GM19467 (cell line): ENCODE results near the gene SLC29A2.
A peak's percentile ranks its signal among the peaks of the same experiment; 100 is the strongest.
"Not testable (repeated sequence)": the region's sequence is repeated elsewhere in the genome, so short reads cannot be mapped to it uniquely, and the experiment has no call there.

Source experiments
- ATAC-seq: cut with Tn5 transposase; IDR thresholded peaks from one replicate; pipeline ENCODE4 v1.9.1; 2021; ENCODE audit warnings: mild to moderate bottlenecking, moderate library complexity; ENCODE audit not compliant: unreplicated experiment

The SLC29A2 gene

GRCh38 chr11:66350560-66351235, 20.9 kb downstream of the SLC29A2 start:
- not testable (repeated sequence) for ATAC-seq

DNA sequence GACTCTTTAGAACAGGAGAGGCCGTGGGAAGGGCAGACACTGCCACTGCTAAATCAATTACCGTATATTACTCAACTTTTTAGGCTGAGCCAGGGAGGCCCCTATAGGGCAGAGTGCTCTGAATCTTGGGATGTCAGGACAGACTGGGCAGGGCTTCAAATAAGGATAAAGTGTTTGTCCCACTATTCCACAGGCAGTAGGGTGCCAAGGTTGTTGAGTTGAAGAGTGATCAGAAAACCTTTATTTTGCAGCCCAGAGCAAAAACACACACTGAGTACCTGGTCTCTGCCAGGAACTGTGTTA, 22.5 kb downstream of the SLC29A2 start:
- no peak for ATAC-seq

DNA sequence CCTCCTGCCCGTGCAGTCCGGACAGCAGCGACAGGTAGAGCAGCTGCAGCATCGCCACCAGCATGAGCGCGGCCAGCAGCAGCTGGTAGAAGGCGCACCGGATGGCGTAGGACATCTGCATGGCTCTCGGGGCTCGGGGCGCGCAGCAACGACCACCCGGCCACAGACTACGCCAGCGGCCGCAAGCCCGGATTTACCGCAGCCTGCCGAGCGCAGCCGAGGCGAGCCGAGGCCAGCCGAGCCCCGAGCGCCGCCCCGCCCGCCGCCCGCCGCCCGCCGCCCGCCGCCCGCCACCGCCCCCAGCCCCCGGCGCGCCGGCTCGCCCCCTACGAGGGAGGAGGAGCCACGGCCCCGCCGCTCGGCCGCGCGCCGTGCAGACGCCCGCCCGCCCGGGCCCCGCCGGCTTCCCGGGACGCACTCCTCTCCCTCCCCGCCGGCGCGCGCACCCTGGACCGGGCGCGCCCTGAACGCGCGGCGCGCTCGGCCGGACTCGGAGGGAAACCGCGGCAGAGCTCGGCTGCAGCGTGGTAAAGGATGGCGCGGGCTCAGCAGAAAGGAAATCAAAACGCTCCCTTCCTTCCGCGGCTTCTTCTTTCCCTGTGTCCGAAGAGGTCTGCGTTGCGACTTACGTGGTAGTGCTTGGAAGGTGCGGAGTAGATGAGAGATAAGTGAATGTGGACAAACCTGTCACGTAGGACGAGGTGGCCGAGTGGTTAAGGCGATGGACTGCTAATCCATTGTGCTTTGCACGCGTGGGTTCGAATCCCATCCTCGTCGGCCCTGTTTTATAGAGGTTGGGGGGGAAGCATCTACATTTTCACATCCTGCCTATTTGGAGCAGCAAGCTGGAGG, 23.9 kb downstream of the SLC29A2 start, which contains the start of gene B4GAT1:
Gene B4GAT1, minus strand, starts transcription at position 205 of the 852 bp plus-strand sequence. Its CDS starts 84 bp downstream, at position 121.
- peak; percentile 42 for ATAC-seq

DNA sequence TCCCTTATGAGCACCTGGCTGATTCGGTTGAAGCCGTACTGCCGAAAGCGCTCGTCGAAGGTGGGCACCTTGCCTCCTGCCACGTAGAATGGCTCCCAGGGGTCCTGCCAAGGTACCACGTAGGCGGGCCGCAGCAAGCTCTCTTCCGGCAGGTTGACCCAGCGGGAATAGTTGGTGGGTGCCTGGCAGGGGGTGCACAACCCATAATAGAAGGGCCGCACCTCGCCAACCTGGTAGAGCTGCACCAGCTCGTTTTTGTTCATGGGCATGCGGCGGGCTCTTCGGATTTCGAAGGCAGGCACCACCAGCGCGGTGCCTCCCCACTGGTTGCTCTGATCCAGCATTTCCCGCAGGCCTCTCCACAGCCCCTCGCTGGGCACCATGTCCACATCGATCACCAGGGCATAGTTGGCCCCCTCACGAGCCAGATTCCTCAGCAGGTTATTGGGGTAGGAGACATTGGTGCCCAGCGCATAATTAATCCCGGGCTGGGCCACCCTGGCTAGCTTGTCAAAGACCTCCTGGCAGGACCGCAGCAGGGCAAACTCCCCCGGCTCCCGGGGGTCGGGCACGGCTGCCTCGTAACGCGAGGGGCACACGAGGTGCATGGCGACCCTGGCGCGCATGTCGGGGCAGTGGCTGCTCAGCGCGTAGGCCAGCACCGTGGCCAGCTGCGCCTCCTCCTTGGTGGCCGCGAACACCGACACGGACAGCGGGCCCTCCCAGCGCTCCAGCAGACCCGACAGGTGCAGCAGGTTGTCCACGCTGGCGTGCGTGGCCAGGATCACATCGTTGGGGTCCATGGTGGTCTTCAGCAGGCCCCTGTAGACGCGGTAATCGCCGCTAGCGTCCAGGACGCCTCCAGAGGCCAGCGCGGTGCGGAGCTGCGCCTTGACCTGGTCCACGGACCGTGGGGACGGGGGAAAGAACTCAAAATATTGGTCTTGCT, 24.8 kb downstream of the SLC29A2 start:
- no peak for ATAC-seq

- no peak for ATAC-seq
These were observed 26.3 kb downstream of the SLC29A2 start for GRCh38 chr11:66345316-66345649.

GRCh38 chr11:66344550-66345315, 26.8 kb downstream of the SLC29A2 start, which contains the start of gene BRMS1:
Gene BRMS1 (minus strand): TSS chr11:66345104. CDS start chr11:66342234, 2,870 bp downstream.
- ATAC-seq, result peak; percentile 59

- ATAC-seq, result no peak
These were observed 28.4 kb downstream of the SLC29A2 start for GRCh38 chr11:66343176-66343575.

DNA sequence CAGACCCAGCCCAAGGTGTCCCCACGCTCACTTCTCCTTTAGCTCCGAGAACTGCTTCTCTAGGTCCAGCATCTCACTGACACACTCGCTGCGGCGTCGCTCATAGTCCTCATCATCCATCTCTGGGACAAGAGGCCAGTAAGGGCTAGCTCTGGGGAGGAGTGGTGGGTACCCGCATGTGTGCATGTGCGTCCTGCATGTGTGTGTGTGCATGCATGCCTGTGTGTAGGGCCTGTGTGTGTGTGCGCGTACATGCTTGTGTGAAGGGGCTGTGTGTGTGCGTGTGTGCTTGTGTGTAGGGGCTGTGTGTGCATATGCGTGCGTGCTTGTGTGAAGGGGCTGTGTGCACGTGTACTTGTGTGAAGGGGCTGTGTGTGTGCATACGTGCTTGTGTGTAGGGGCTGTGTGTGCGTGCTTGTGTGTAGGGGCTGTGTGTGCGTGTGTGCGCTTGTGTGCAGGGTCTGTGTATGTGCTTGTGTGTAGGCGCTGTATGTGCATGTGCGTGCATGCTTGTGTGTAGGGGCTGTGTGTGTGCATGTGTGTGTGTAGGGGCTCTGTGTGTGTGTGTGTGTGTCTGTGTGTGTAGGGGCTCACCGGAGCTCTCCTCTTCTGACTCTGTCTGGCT, 29.9 kb downstream of the SLC29A2 start:
- no peak for ATAC-seq

DNA sequence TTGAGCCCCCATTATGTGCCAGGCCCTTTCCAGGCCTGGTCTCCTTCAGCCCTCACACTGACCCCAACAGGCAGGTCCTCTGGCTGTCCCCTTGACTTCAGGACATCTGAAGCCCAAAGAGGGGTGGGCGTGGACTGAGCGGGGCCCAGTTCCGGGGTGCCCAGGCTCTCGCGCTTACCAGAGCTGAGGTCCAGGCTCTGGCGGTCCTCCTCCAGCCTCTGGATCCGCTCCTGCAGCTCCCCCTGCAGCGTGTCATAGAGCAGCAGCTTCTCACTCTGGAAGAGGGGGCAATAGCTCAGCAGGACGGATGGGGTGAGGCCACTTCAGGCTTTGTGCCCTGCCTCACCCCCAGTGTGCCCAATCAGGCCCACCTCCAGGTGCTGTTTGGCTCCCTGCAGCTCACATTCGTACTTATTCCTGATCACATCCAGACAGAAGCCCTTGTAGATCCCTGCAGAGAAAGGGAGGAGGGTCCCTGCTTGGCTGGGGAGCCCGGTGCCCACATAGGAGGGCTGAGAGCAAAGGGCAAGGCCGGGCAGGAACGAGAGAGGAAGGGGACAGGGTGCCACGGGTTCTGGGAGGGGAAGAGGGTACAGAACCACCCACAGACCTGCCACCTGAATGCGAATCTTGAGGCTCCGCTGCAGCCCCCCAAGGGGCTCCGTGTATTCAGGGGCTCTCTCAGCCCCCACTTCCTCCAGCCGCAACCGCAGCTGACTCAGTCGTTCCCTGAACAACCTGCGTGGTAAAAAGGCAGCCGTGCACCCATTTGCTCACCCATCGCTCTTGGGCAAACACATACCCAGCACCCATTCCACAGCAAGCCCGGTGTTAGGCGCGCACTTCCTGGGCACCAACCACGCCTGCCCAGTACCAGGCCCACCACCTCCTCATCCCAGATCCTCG, 30.7 kb downstream of the SLC29A2 start:
- ATAC-seq, result no peak

DNA sequence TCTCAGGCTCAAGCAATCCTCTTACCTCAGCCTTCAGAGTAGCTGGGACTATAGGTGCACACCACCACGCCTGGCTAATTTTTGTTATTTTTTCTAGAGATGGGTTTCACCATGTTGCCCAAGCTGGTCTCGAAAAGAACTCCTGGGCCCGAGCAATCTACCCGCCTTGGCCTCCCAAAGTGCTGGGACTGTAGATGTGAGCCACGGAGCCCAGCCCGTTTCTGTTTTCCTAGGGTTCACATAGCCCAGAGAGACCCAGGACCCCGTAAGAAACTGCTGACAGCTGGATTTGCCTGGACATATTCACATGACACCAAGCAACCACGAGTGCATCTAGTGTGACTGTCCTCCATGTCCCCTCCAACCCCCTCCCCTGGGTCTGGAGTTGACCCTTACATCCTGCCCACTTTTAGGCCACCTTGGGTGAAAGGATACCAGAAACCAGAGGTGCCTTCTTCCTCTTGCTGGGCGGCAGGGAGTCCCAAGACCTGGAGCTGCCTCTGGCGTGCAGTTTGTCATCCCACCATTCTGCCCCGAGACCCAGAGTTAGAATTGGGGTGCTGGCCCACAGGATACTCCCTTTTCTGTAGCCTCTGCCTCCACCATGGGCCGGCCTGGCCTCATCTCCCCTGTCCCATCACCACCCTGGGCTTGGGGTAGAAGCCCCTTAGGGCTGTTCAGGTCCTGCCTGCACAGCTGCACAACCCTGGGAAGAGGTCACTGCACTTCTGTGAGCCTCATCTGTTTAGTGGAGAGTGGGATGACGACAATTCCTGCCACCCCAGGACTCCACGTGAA, 31.7 kb downstream of the SLC29A2 start:
- no peak for ATAC-seq

GRCh38 chr11:66339162-66339675, 32.3 kb downstream of the SLC29A2 start:
- no peak for ATAC-seq

GRCh38 chr11:66338276-66339161, 33.0 kb downstream of the SLC29A2 start:
- ATAC-seq, result no peak

- ATAC-seq, result no peak
These were observed 34.3 kb downstream of the SLC29A2 start for GRCh38 chr11:66337103-66337899.

DNA sequence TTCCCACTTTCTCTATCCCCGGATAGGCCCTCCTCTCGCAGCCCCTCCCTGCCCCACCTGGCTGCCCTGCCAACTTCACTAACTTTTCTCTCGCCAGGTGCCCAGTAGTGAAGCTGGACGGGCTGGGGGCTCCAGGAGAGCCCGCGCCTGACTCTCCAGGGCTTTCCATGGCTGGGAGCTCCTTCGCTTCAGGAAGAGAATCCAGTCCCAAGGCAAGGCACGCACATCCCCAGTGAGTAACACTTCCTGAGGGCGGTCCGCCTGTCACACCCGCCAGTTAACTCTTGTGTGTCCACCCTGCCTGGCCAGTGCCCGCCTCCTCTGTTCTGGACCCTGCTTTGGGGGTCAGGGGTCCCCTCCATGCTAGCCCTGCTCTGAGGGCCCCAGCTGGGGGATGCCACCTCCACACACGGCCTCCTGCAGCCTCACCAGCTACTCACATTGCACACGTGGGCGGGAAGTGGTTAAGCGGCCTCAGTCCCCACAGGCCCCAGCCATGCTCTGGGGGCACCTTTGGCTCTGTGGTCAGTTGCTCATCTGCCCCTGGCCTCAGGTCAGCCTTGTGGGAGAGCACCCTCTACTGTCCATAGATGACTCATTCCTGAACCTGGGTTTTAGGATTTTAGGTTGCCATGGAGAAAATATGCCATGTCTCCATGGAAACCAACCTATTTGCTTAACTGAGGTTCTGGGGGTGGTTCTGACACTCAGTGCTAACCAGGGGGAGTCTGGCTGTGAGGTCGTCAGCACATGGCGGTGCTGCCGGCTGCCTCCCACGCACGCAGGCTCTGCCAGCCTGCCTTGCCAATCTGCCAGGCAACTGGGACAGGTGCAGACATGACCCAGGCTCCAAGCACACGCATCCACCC, 35.1 kb downstream of the SLC29A2 start, which contains the start of gene RIN1:
Gene RIN1, minus strand, starts transcription at position 201 of the 869 bp plus-strand sequence. Its CDS starts 32 bp downstream, at position 169.
- peak; percentile 44 for ATAC-seq
